ENCODE measurements around the gene DLG2.

- TF ChIP-seq POLR2A (IDR thresholded peaks at IDR 0.05), result no peak
- no peak for TF ChIP-seq CTCF (IDR thresholded peaks at IDR 0.05)
Observed at GRCh38 chr11:84056653-84057376, 1570.3 kb downstream of the DLG2 start.
